ENCODE data around the gene FTL.
"Not testable (repeated sequence)": the region's sequence is repeated elsewhere in the genome, so short reads cannot be mapped to it uniquely, and the experiment has no call there.

FTL gene

GRCh38 chr19:48925240-48925843, 39.8 kb upstream of the FTL start:
- Histone ChIP-seq H3K4me2 (ENCODE audit: low read length) (no peak overlapping the region), H3K9me3 (ENCODE audit: insufficient read depth, low read length) (no peaks in the 10 kb centered on the region), H3K27ac (ENCODE audit: low read length) (no peak overlapping the region), H3K27me3 (ENCODE audit: low read depth, low read length) (no peaks in the 10 kb centered on the region), H2AFZ (ENCODE audit: low read depth, low read length) (no peak overlapping the region), H3K79me2 (ENCODE audit: low read length) (no peaks in the 10 kb centered on the region), H3K4me1 (ENCODE audit: low read length) (no peaks in the 10 kb centered on the region), H3K4me3 (ENCODE audit: low read length) (no peak overlapping the region), H3K36me3 (replicated peaks; ENCODE audit: low read depth, low read length) (peaks cover 6% of the 10 kb centered on the region), H4K20me1 (ENCODE audit: insufficient read depth, low read length) (no peaks in the 10 kb centered on the region), H3K9ac (ENCODE audit: low read length) (no peak overlapping the region)
- TF ChIP-seq EZH2phosphoT487 (IDR thresholded peaks at IDR 0.05; ENCODE audit: low read depth) (no peak), CTCF (IDR thresholded peaks at IDR 0.05; ENCODE audit: low read depth, low read length) (no peak)

- H2AFZ ChIP-seq (ENCODE audit: low read depth, low read length); H4K20me1 ChIP-seq (ENCODE audit: insufficient read depth, low read length); H3K27ac ChIP-seq (ENCODE audit: low read length); H3K27me3 ChIP-seq (ENCODE audit: low read depth, low read length); H3K4me3 ChIP-seq (ENCODE audit: low read length); H3K4me1 ChIP-seq (ENCODE audit: low read length); H3K36me3 ChIP-seq (replicated peaks; ENCODE audit: low read depth, low read length); H3K4me2 ChIP-seq (ENCODE audit: low read length); H3K79me2 ChIP-seq (ENCODE audit: low read length); H3K9ac ChIP-seq (ENCODE audit: low read length); H3K9me3 ChIP-seq (ENCODE audit: insufficient read depth, low read length): not testable (repeated sequence)
These were observed 39.2 kb upstream of the FTL start for GRCh38 chr19:48925890-48926289.

GRCh38 chr19:48926909-48927308, 38.2 kb upstream of the FTL start:
- H3K27ac ChIP-seq (ENCODE audit: low read length) = no peak overlapping the region
- no peaks in the 10 kb centered on the region for H3K9me3 ChIP-seq (ENCODE audit: insufficient read depth, low read length)
- no peak overlapping the region for H3K4me2 ChIP-seq (ENCODE audit: low read length)
- no peaks in the 10 kb centered on the region for H3K79me2 ChIP-seq (ENCODE audit: low read length)
- H4K20me1 ChIP-seq (ENCODE audit: insufficient read depth, low read length) = no peaks in the 10 kb centered on the region
- no peaks in the 10 kb centered on the region for H3K27me3 ChIP-seq (ENCODE audit: low read depth, low read length)
- H2AFZ ChIP-seq (ENCODE audit: low read depth, low read length) = no peak overlapping the region
- no peaks in the 10 kb centered on the region for H3K36me3 ChIP-seq (replicated peaks; ENCODE audit: low read depth, low read length)
- H3K9ac ChIP-seq (ENCODE audit: low read length) = no peak overlapping the region
- TF ChIP-seq EZH2phosphoT487 (IDR thresholded peaks at IDR 0.05; ENCODE audit: low read depth) = no peak
- TF ChIP-seq CTCF (IDR thresholded peaks at IDR 0.05; ENCODE audit: low read depth, low read length) = no peak
- no peaks in the 10 kb centered on the region for H3K4me1 ChIP-seq (ENCODE audit: low read length)
- H3K4me3 ChIP-seq (ENCODE audit: low read length) = no peak overlapping the region

GRCh38 chr19:48927692-48928091, 37.4 kb upstream of the FTL start:
- not testable (repeated sequence) for H3K4me3 ChIP-seq (ENCODE audit: low read length); H4K20me1 ChIP-seq (ENCODE audit: insufficient read depth, low read length); H3K9me3 ChIP-seq (ENCODE audit: insufficient read depth, low read length); H3K9ac ChIP-seq (ENCODE audit: low read length); H3K36me3 ChIP-seq (replicated peaks; ENCODE audit: low read depth, low read length); H3K4me2 ChIP-seq (ENCODE audit: low read length); H3K27me3 ChIP-seq (ENCODE audit: low read depth, low read length); H3K79me2 ChIP-seq (ENCODE audit: low read length); H2AFZ ChIP-seq (ENCODE audit: low read depth, low read length); H3K27ac ChIP-seq (ENCODE audit: low read length); H3K4me1 ChIP-seq (ENCODE audit: low read length)

- Histone ChIP-seq H3K9ac (ENCODE audit: low read length) (no peak overlapping the region), H3K4me3 (ENCODE audit: low read length) (no peak overlapping the region), H3K27ac (ENCODE audit: low read length) (no peak overlapping the region), H3K36me3 (replicated peaks; ENCODE audit: low read depth, low read length) (no peaks in the 10 kb centered on the region), H3K27me3 (ENCODE audit: low read depth, low read length) (peaks cover 4% of the 10 kb centered on the region), H2AFZ (ENCODE audit: low read depth, low read length) (no peak overlapping the region), H3K79me2 (ENCODE audit: low read length) (no peaks in the 10 kb centered on the region), H3K9me3 (ENCODE audit: insufficient read depth, low read length) (no peaks in the 10 kb centered on the region), H3K4me1 (ENCODE audit: low read length) (peaks cover 5% of the 10 kb centered on the region), H3K4me2 (ENCODE audit: low read length) (no peak overlapping the region), H4K20me1 (ENCODE audit: insufficient read depth, low read length) (no peaks in the 10 kb centered on the region)
- TF ChIP-seq CTCF (IDR thresholded peaks at IDR 0.05; ENCODE audit: low read depth, low read length) = no peak
- TF ChIP-seq EZH2phosphoT487 (IDR thresholded peaks at IDR 0.05; ENCODE audit: low read depth) = no peak
These were observed 36.7 kb upstream of the FTL start for GRCh38 chr19:48928164-48929025.
